ENCODE data around the gene TMEM151B. TPM values are rescaled to one million over a fixed set of nuclear protein-coding genes. Genes with fewer than 3 reads are reported as not detected.

TMEM151B gene
- total and polyA plus RNA-seq, 9 of the 15 experiments (the other 6 are each of a cell fraction or from before 2014, with no cell fraction given): not detected

DNA sequence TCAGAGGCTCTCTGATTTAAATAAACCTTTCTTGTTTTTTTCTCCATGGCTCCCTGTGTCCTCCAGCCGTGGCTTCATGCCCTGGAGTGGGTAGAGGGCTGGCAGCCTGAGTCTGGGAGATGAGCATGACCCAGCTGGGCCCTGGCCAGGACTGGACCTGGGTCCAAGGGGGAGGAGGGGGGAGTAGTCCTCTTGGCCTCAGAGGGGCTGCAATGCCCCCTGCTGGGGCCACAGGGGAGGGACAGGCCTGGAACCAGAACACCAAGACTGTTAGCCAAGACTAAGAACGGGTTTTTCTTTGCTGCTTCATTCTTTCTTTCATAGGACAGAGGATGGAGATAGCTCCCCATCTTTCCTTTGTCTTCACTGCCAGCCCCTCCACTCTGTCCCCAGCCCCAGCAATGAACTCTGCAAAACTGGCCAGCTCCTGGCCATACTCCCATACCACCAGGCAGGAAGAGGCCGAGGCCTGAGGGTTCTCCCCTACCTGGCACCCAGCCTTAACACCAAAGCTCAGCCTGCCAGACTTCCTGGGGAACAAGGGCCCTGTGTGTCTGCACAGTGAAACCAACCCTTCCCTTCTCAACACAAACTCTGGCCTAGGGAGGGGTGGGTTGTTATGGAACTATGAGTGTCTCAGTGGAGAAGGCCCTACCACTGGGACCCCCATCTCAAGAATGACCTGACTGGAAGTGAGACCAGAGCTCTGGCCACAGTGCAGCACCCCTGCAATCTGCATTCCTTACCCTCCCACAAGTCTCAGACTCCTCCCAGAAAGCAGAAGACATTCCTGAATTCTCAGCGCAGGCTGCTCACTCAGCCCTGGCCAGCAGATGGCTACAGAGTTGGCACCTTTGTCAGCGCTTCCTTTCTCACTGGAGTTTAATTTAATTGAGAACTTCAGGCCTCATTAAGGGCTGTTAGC, 35.9 kb upstream of the TMEM151B start (continued):
- TF ChIP-seq KLF13 (tag; IDR thresholded peaks at IDR 0.05; ENCODE audit: borderline replicate concordance, low read depth) (0 out of 2 replicates have a peak, but pooled peaks have one; percentile 49), ESRRA (IDR thresholded peaks at IDR 0.05; ENCODE audit: borderline replicate concordance, low read depth) (peak; percentile 57; the same call in 1 of the 2 replicates), TARDBP (IDR thresholded peaks at IDR 0.05) (0 out of 2 replicates have a peak, but pooled peaks have one; percentile 51), ARID1B (IDR thresholded peaks at IDR 0.05) (0 out of 2 replicates have a peak, but pooled peaks have one; percentile 12), SOX6 (IDR thresholded peaks at IDR 0.05) (0 out of 2 replicates have a peak, but pooled peaks have one; percentile 27), RBFOX2 (IDR thresholded peaks at IDR 0.05; ENCODE audit: low read depth, low read length) (0 out of 2 replicates have a peak, but pooled peaks have one; percentile 36), MTA3 (IDR thresholded peaks at IDR 0.05; ENCODE audit: borderline replicate concordance) (0 out of 2 replicates have a peak, but pooled peaks have one; percentile 31), ZNF263 (CRISPR knock-in tag; IDR thresholded peaks at IDR 0.05; ENCODE audit: borderline replicate concordance) (peak; percentile 80; the same call in 1 of the 2 replicates), RAD21 (CRISPR knock-in tag; conservative IDR thresholded peaks at IDR 0.05 in 1 of 2, IDR thresholded peaks at IDR 0.05 in 1 of 2) (peak; percentile 92 to 97), KLF16 (IDR thresholded peaks at IDR 0.05) (peak; percentile 37; the same call in 1 of the 2 replicates), ARID2 (IDR thresholded peaks at IDR 0.05) (peak; percentile 97), HLTF (IDR thresholded peaks at IDR 0.05) (0 out of 2 replicates have a peak, but pooled peaks have one; percentile 10)
- TF ChIP-seq, protein P1, sequence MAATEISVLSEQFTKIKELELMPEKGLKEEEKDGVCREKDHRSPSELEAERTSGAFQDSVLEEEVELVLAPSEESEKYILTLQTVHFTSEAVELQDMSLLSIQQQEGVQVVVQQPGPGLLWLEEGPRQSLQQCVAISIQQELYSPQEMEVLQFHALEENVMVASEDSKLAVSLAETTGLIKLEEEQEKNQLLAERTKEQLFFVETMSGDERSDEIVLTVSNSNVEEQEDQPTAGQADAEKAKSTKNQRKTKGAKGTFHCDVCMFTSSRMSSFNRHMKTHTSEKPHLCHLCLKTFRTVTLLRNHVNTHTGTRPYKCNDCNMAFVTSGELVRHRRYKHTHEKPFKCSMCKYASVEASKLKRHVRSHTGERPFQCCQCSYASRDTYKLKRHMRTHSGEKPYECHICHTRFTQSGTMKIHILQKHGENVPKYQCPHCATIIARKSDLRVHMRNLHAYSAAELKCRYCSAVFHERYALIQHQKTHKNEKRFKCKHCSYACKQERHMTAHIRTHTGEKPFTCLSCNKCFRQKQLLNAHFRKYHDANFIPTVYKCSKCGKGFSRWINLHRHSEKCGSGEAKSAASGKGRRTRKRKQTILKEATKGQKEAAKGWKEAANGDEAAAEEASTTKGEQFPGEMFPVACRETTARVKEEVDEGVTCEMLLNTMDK (IDR thresholded peaks at IDR 0.05; ENCODE audit: borderline replicate concordance, insufficient read depth, low read depth, low read length, poor library complexity, severe bottlenecking): peak; percentile 78
- TF ChIP-seq, protein P2, sequence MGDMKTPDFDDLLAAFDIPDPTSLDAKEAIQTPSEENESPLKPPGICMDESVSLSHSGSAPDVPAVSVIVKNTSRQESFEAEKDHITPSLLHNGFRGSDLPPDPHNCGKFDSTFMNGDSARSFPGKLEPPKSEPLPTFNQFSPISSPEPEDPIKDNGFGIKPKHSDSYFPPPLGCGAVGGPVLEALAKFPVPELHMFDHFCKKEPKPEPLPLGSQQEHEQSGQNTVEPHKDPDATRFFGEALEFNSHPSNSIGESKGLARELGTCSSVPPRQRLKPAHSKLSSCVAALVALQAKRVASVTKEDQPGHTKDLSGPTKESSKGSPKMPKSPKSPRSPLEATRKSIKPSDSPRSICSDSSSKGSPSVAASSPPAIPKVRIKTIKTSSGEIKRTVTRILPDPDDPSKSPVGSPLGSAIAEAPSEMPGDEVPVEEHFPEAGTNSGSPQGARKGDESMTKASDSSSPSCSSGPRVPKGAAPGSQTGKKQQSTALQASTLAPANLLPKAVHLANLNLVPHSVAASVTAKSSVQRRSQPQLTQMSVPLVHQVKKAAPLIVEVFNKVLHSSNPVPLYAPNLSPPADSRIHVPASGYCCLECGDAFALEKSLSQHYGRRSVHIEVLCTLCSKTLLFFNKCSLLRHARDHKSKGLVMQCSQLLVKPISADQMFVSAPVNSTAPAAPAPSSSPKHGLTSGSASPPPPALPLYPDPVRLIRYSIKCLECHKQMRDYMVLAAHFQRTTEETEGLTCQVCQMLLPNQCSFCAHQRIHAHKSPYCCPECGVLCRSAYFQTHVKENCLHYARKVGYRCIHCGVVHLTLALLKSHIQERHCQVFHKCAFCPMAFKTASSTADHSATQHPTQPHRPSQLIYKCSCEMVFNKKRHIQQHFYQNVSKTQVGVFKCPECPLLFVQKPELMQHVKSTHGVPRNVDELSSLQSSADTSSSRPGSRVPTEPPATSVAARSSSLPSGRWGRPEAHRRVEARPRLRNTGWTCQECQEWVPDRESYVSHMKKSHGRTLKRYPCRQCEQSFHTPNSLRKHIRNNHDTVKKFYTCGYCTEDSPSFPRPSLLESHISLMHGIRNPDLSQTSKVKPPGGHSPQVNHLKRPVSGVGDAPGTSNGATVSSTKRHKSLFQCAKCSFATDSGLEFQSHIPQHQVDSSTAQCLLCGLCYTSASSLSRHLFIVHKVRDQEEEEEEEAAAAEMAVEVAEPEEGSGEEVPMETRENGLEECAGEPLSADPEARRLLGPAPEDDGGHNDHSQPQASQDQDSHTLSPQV (IDR thresholded peaks at IDR 0.05): 0 out of 2 replicates have a peak, but pooled peaks have one; percentile 23
- TF ChIP-seq, protein P3, sequence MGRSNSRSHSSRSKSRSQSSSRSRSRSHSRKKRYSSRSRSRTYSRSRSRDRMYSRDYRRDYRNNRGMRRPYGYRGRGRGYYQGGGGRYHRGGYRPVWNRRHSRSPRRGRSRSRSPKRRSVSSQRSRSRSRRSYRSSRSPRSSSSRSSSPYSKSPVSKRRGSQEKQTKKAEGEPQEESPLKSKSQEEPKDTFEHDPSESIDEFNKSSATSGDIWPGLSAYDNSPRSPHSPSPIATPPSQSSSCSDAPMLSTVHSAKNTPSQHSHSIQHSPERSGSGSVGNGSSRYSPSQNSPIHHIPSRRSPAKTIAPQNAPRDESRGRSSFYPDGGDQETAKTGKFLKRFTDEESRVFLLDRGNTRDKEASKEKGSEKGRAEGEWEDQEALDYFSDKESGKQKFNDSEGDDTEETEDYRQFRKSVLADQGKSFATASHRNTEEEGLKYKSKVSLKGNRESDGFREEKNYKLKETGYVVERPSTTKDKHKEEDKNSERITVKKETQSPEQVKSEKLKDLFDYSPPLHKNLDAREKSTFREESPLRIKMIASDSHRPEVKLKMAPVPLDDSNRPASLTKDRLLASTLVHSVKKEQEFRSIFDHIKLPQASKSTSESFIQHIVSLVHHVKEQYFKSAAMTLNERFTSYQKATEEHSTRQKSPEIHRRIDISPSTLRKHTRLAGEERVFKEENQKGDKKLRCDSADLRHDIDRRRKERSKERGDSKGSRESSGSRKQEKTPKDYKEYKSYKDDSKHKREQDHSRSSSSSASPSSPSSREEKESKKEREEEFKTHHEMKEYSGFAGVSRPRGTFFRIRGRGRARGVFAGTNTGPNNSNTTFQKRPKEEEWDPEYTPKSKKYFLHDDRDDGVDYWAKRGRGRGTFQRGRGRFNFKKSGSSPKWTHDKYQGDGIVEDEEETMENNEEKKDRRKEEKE (IDR thresholded peaks at IDR 0.05; ENCODE audit: borderline replicate concordance in 1 of 2, control insufficient read depth in 1 of 2, low read depth in 2 of 2, low read length in 1 of 2): no peak

Measured in K562 (cell line).